ENCODE data around the gene PAFAH2. TPM values are rescaled to one million over a fixed set of nuclear protein-coding genes. Genes with fewer than 3 reads are reported as not detected.

PAFAH2 gene
- total and polyA plus RNA-seq, 2 of the 8 experiments (the other 6 are each of a cell fraction or from before 2014, with no cell fraction given), result 7.7 to 9.3 TPM

DNA sequence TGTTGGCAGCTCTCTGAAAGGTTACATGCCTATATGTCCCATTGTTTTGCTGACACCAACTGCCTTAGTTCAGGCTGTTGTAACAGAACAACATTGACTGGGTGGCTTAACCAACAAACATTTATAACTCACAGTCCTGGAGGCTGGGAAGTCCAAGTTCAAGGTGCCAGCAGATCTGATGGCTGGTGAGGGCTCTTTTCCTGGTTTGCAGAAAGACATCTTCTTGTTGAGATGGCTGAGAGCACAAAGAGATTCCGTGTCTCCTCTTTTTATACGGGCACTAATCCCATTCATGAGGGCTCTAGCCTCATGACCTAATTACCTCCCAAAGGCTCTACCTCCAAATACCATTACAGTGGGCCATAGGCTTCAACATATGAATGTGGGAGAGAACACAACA, 81.4 kb downstream of the PAFAH2 start:
- Histone ChIP-seq H2BK120ac (replicated peaks; ENCODE audit: low read depth, low read length) (no peak overlapping the region), H3K4ac (replicated peaks; ENCODE audit: insufficient read length, low read depth, low read length) (no peak overlapping the region), H4K91ac (replicated peaks; ENCODE audit: insufficient read length, low read length) (no peak overlapping the region), H3K23me2 (ENCODE audit: low read depth, low read length) (no peaks in the 10 kb centered on the region), H3K23ac (ENCODE audit: insufficient read length) (no peak overlapping the region), H3K9me3 (ENCODE audit: insufficient read depth in 2 of 2, low read depth in 1 of 2, low read length in 1 of 2) (no peaks in the 10 kb centered on the region), H4K8ac (ENCODE audit: extremely low read depth, insufficient read depth, low read length) (no peak overlapping the region), H3K18ac (ENCODE audit: extremely low read depth, low read length) (no peak overlapping the region), H2AK5ac (ENCODE audit: low read depth, low read length) (no peak overlapping the region), H2BK15ac (ENCODE audit: low read length) (no peak overlapping the region), H2BK12ac (ENCODE audit: low read depth, low read length) (no peak overlapping the region), H3K79me1 (ENCODE audit: low read depth, low read length) (no peaks in the 10 kb centered on the region), H3K79me2 (ENCODE audit: control insufficient read depth in 1 of 2, insufficient read depth in 2 of 2, low read length in 2 of 2) (no peaks in the 10 kb centered on the region), H3K36me3 (ENCODE audit: control insufficient read depth in 2 of 4, insufficient read depth in 4 of 4, low read length in 3 of 4) (no peaks in the 10 kb centered on the region), H3K27me3 (replicated peaks in 1 of 4; ENCODE audit: control insufficient read depth in 3 of 4, extremely low read depth in 1 of 4, insufficient read depth in 3 of 4, low read length in 3 of 4) (peaks cover 0 to 6% (median 0%) of the 10 kb centered on the region in 4 experiments; a peak in 2 of 7 replicates), H4K5ac (ENCODE audit: insufficient read length, low read depth, low read length) (no peak overlapping the region), H2BK5ac (ENCODE audit: low read depth, low read length) (no peak overlapping the region), H3K14ac (ENCODE audit: insufficient read length) (no peak overlapping the region), H3K56ac (replicated peaks; ENCODE audit: insufficient read length, low read depth, low read length) (no peak overlapping the region), H3K4me1 (replicated peaks in 1 of 4; ENCODE audit: control insufficient read depth in 3 of 4, insufficient read depth in 4 of 4, low read length in 3 of 4) (peaks cover 0 to 4% (median 0%) of the 10 kb centered on the region in 4 experiments; a peak in 2 of 7 replicates), H2BK20ac (ENCODE audit: low read length) (no peak overlapping the region), H2AFZ (ENCODE audit: low read length) (no peak overlapping the region), H3K4me2 (ENCODE audit: insufficient read depth in 1 of 2, low read depth in 2 of 2, low read length in 2 of 2) (no peak overlapping the region), H3K27ac (ENCODE audit: low read depth, low read length) (no peak overlapping the region), H3K9ac (replicated peaks in 1 of 4; ENCODE audit: extremely low read depth in 1 of 4, low read depth in 3 of 4, low read length in 3 of 4) (no peak overlapping the region), H4K20me1 (replicated peaks in 1 of 2; ENCODE audit: control insufficient read depth in 1 of 2, insufficient read depth in 2 of 2, low read length in 2 of 2) (no peaks in the 10 kb centered on the region), H3K4me3 (ENCODE audit: extremely low read depth in 1 of 4, insufficient read depth in 2 of 4, low read depth in 3 of 4, low read length in 4 of 4) (no peak overlapping the region)
- POLR2A ChIA-PET (ENCODE audit: partially characterized antibody), result interaction anchor here (1.2 to 2.8 kb wide), 3 partner anchors 8 to 18 kb away, joined by 6 to 9 read pairs (median 6); no protein-coding TSS in a partner anchor
- DNase-seq (ENCODE audit: low read depth in 1 of 2, low spot score in 2 of 2) (no peak), FAIRE-seq (no peak)
- CTCF ChIA-PET (ENCODE audit: partially characterized antibody), result interaction anchor here (1.0 to 1.1 kb wide), 2 partner anchors 8 to 21 kb away, joined by 3 read pairs; no protein-coding TSS in a partner anchor
- TF ChIP-seq CHD2 (IDR thresholded peaks at IDR 0.05; ENCODE audit: low read length), result no peak
- no peak for TF ChIP-seq SP4 (IDR thresholded peaks at IDR 0.05; ENCODE audit: low read length)
- TF ChIP-seq POLR2AphosphoS5 (IDR thresholded peaks at IDR 0.05; ENCODE audit: low read depth, low read length), result no peak
- 80% methylated on average over 2 of the region's 2 CpGs; no CpG with 5 or more reads in 1 of the 2 experiments for WGBS, 2 experiments (ENCODE audit: extremely low coverage in 1 of 2, insufficient coverage in 1 of 2, insufficient read length in 1 of 2, insufficient replicate concordance in 2 of 2, low coverage in 1 of 2, low lambda C conversion rate in 2 of 2, missing lambda C conversion rate in 1 of 2)

Measured in H1 (cell line).